Central memory CD8-positive, alpha-beta T cell (primary cell): Measurements from ENCODE around the gene ABCC10.
"Not testable (repeated sequence)": the region's sequence is repeated elsewhere in the genome, so short reads cannot be mapped to it uniquely, and the experiment has no call there.

ENCODE experiments used
- ATAC-seq: fragments of 150-1000 bp; cut with Tn5 transposase; replicated peaks from 2 replicates; pipeline ENCODE4 v1.10.0; 2022; ENCODE audit warnings: mild to moderate bottlenecking, moderate FRiP score, moderate number of reproducible peaks; ENCODE audit not compliant: poor library complexity, severe bottlenecking; ENCODE audit errors: extremely low read depth
- DNase-seq, 2 donors: peaks; one replicate each; pipeline ENCODE4 v3.0.0; 2021; ENCODE audit warnings: low spot score in 2 of 2
- H3K27ac Mint-ChIP-seq: one replicate; pipeline ENCODE4 v1.8.0; 2022; ENCODE audit warnings: low read depth, mild to moderate bottlenecking, moderate library complexity, mixed read lengths
- H3K27me3 Mint-ChIP-seq: one replicate; pipeline ENCODE4 v1.8.0; 2022; ENCODE audit warnings: mixed read lengths
- H3K36me3 Mint-ChIP-seq: one replicate; pipeline ENCODE4 v1.8.0; 2022; ENCODE audit warnings: mild to moderate bottlenecking, moderate library complexity, mixed read lengths; ENCODE audit not compliant: insufficient read depth
- H3K4me1 Mint-ChIP-seq: one replicate; pipeline ENCODE4 v1.8.0; 2022; ENCODE audit warnings: mixed read lengths
- H3K4me3 Mint-ChIP-seq: one replicate; pipeline ENCODE4 v1.8.0; 2022; ENCODE audit warnings: mild to moderate bottlenecking, moderate library complexity, mixed read lengths
- H3K9me3 Mint-ChIP-seq: one replicate; pipeline ENCODE4 v1.8.0; 2022; ENCODE audit warnings: mixed read lengths

Gene ABCC10

DNA sequence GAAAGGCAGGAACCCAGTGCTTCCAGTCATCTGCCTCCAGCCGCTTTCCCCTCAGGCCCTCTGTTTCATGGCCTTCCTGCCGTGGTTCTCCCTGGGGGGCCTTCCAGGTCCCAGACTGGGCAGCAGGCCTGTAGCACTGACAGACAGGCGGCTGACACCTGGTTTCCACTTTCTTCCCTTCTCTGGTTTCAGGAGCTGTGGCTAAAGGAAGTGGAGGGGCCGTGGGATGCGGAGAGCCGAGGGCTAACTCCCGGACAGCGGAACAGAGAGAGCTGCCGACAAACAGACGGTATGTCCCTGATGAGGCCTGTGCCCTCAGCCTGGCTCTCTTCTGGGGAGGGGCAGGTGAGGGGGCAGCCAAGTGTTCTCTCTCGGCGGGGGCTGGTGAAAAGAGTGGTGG is 70.3 kb downstream of the ABCC10 start:
- no peak for ATAC-seq
- peaks cover 26% of the 10 kb centered on the region for H3K4me1 Mint-ChIP-seq

DNA sequence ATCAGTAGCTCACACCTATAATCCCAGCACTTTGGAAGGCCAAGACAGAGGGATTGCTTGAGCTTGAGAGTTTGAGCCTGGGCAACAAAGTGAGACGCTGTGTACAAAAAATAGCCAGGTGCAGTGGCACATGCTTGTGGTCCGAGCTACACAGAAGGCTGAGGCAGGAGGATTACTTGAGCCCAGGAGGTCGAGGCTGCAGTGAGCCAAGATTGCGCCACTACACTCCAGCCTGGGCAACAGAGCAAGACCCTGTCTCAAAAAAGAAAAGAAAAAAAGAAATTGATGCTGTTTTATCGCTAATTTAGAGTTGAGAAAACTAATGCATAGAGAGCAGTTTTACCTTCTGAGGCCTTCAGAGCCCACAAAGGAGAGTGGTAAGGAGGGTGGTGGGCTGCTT is 71.0 kb downstream of the ABCC10 start:
- H3K27ac Mint-ChIP-seq, H3K4me3 Mint-ChIP-seq, DNase-seq, H3K9me3 Mint-ChIP-seq, ATAC-seq, H3K27me3 Mint-ChIP-seq: not testable (repeated sequence)
- Mint-ChIP-seq H3K36me3 (peaks cover 21% of the 10 kb centered on the region), H3K4me1 (peaks cover 21% of the 10 kb centered on the region)

More for the DNA sequence above, 70.3 kb downstream of the ABCC10 start:
- Mint-ChIP-seq H3K36me3 (peaks cover 21% of the 10 kb centered on the region), H3K27ac (no peak overlapping the region), H3K9me3 (no peaks in the 10 kb centered on the region), H3K4me3 (no peak overlapping the region), H3K27me3 (no peaks in the 10 kb centered on the region)
- DNase-seq = no peak

DNA sequence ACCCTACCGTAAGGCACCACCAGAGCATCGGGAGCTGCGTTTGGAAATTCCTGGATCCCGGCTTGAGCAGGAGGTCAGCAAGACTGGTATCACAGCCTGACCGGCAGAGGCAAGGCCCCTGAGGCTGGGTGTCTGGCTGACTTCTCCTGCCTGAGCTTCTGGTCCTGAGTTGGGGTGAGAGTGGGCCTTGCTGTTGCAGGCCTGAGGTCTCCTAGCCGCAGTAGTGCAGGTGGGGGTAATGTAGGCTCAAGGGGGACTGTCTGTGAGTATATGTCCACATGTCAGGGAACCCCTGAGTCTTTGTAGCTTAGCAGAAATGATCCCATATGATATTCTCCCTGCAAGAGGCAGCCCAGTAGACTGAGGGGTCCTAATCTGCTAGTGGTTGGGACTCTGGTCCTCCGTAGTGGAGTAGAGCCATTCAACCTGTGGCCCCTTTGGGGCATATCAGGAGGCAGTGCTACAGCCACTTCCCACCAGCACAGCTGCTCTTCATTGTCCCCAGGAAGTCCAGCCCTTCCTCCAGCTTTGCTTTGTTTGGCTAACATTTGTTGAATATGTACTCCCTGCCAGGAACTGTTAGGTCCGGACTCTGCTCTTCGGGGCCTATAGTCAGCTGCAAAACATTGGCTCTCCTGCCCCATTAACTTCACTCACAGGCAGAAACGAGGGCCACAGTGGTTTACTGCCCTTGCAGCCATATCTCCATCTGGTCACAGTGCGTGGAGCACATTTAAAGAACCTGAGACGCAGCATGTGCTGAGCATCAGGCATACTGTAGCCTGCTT is 71.9 kb downstream of the ABCC10 start:
- H3K36me3 Mint-ChIP-seq = peaks cover 28% of the 10 kb centered on the region

More for the DNA sequence above, 71.9 kb downstream of the ABCC10 start:
- no peak overlapping the region for H3K4me3 Mint-ChIP-seq
- no peak for ATAC-seq
- DNase-seq = no peak
- H3K27me3 Mint-ChIP-seq = no peaks in the 10 kb centered on the region
- peaks cover 14% of the 10 kb centered on the region for H3K4me1 Mint-ChIP-seq
- no peak overlapping the region for H3K27ac Mint-ChIP-seq
- no peaks in the 10 kb centered on the region for H3K9me3 Mint-ChIP-seq
